Measurements from ENCODE around the gene UBE2F.
"Not testable (repeated sequence)": the region's sequence is repeated elsewhere in the genome, so short reads cannot be mapped to it uniquely, and the experiment has no call there.

UBE2F gene

GRCh38 chr2:238023608-238024007, 56.8 kb downstream of the UBE2F start:
- Histone ChIP-seq H3K27ac (ENCODE audit: low read length) (no peak overlapping the region), H3K4me1 (ENCODE audit: insufficient read depth, low read length) (peaks cover 7% of the 10 kb centered on the region; the same call in 1 of the 2 replicates), H3K4me3 (ENCODE audit: low read length) (no peak overlapping the region), H3K9ac (ENCODE audit: low read depth, low read length) (no peak overlapping the region), H3K36me3 (ENCODE audit: insufficient read depth, low read depth, low read length) (peaks cover 14% of the 10 kb centered on the region; the same call in 1 of the 2 replicates), H3K9me3 (ENCODE audit: insufficient read depth, low read depth, low read length) (no peaks in the 10 kb centered on the region), H3K27me3 (ENCODE audit: insufficient read depth, low read length) (no peaks in the 10 kb centered on the region)

- H3K4me1 ChIP-seq (ENCODE audit: insufficient read depth, low read length): peaks cover 7% of the 10 kb centered on the region; the same call in 1 of the 2 replicates
- H3K27ac ChIP-seq (ENCODE audit: low read length): no peak overlapping the region
- no peaks in the 10 kb centered on the region for H3K27me3 ChIP-seq (ENCODE audit: insufficient read depth, low read length)
- H3K9ac ChIP-seq (ENCODE audit: low read depth, low read length): no peak overlapping the region
- H3K36me3 ChIP-seq (ENCODE audit: insufficient read depth, low read depth, low read length): peaks cover 13% of the 10 kb centered on the region; the same call in 1 of the 2 replicates
- no peak overlapping the region for H3K4me3 ChIP-seq (ENCODE audit: low read length)
- no peaks in the 10 kb centered on the region for H3K9me3 ChIP-seq (ENCODE audit: insufficient read depth, low read depth, low read length)
Observed at GRCh38 chr2:238024986-238025385, 58.2 kb downstream of the UBE2F start.

GRCh38 chr2:238025741-238026360, 59.0 kb downstream of the UBE2F start:
- Histone ChIP-seq H3K9me3 (ENCODE audit: insufficient read depth, low read depth, low read length) (no peaks in the 10 kb centered on the region), H3K9ac (ENCODE audit: low read depth, low read length) (no peak overlapping the region), H3K27me3 (ENCODE audit: insufficient read depth, low read length) (no peaks in the 10 kb centered on the region), H3K36me3 (ENCODE audit: insufficient read depth, low read depth, low read length) (peaks cover 21% of the 10 kb centered on the region), H3K27ac (ENCODE audit: low read length) (no peak overlapping the region), H3K4me1 (ENCODE audit: insufficient read depth, low read length) (peaks cover 7% of the 10 kb centered on the region; the same call in 1 of the 2 replicates), H3K4me3 (ENCODE audit: low read length) (no peak overlapping the region)

- peaks cover 33% of the 10 kb centered on the region for H3K36me3 ChIP-seq (ENCODE audit: insufficient read depth, low read depth, low read length)
- no peak overlapping the region for H3K9ac ChIP-seq (ENCODE audit: low read depth, low read length)
- H3K9me3 ChIP-seq (ENCODE audit: insufficient read depth, low read depth, low read length): no peaks in the 10 kb centered on the region
- no peaks in the 10 kb centered on the region for H3K27me3 ChIP-seq (ENCODE audit: insufficient read depth, low read length)
- H3K4me3 ChIP-seq (ENCODE audit: low read length): no peak overlapping the region
- H3K4me1 ChIP-seq (ENCODE audit: insufficient read depth, low read length): peaks cover 7% of the 10 kb centered on the region; the same call in 1 of the 2 replicates
- H3K27ac ChIP-seq (ENCODE audit: low read length): no peak overlapping the region
Observed at GRCh38 chr2:238027058-238027457, 60.2 kb downstream of the UBE2F start.

GRCh38 chr2:238027591-238028415, 61.0 kb downstream of the UBE2F start:
- H3K36me3 ChIP-seq (ENCODE audit: insufficient read depth, low read depth, low read length): peaks cover 37% of the 10 kb centered on the region
- H3K9ac ChIP-seq (ENCODE audit: low read depth, low read length): no peak overlapping the region
- H3K4me1 ChIP-seq (ENCODE audit: insufficient read depth, low read length): peaks cover 7% of the 10 kb centered on the region; the same call in 1 of the 2 replicates
- no peak overlapping the region for H3K4me3 ChIP-seq (ENCODE audit: low read length)
- H3K27ac ChIP-seq (ENCODE audit: low read length): no peak overlapping the region
- no peaks in the 10 kb centered on the region for H3K9me3 ChIP-seq (ENCODE audit: insufficient read depth, low read depth, low read length)
- H3K27me3 ChIP-seq (ENCODE audit: insufficient read depth, low read length): no peaks in the 10 kb centered on the region

- no peaks in the 10 kb centered on the region for H3K27me3 ChIP-seq (ENCODE audit: insufficient read depth, low read length)
- H3K9ac ChIP-seq (ENCODE audit: low read depth, low read length): no peak overlapping the region
- H3K36me3 ChIP-seq (ENCODE audit: insufficient read depth, low read depth, low read length): peaks cover 45% of the 10 kb centered on the region
- H3K4me1 ChIP-seq (ENCODE audit: insufficient read depth, low read length): peaks cover 7% of the 10 kb centered on the region; the same call in 1 of the 2 replicates
- no peak overlapping the region for H3K4me3 ChIP-seq (ENCODE audit: low read length)
- H3K27ac ChIP-seq (ENCODE audit: low read length): no peak overlapping the region
- no peaks in the 10 kb centered on the region for H3K9me3 ChIP-seq (ENCODE audit: insufficient read depth, low read depth, low read length)
Observed at GRCh38 chr2:238029853-238030252, 63.0 kb downstream of the UBE2F start.

- Histone ChIP-seq H3K27me3 (ENCODE audit: insufficient read depth, low read length) (no peaks in the 10 kb centered on the region), H3K4me3 (ENCODE audit: low read length) (no peak overlapping the region), H3K27ac (ENCODE audit: low read length) (no peak overlapping the region), H3K36me3 (ENCODE audit: insufficient read depth, low read depth, low read length) (peaks cover 50% of the 10 kb centered on the region), H3K9ac (ENCODE audit: low read depth, low read length) (no peak overlapping the region), H3K4me1 (ENCODE audit: insufficient read depth, low read length) (peaks cover 7% of the 10 kb centered on the region; the same call in 1 of the 2 replicates), H3K9me3 (ENCODE audit: insufficient read depth, low read depth, low read length) (no peaks in the 10 kb centered on the region)
Observed at GRCh38 chr2:238030422-238031155, 63.8 kb downstream of the UBE2F start.

GRCh38 chr2:238031751-238032150, 64.9 kb downstream of the UBE2F start:
- Histone ChIP-seq H3K9ac (ENCODE audit: low read depth, low read length) (no peak overlapping the region), H3K4me1 (ENCODE audit: insufficient read depth, low read length) (peaks cover 7% of the 10 kb centered on the region; the same call in 1 of the 2 replicates), H3K9me3 (ENCODE audit: insufficient read depth, low read depth, low read length) (no peaks in the 10 kb centered on the region), H3K4me3 (ENCODE audit: low read length) (no peak overlapping the region), H3K36me3 (ENCODE audit: insufficient read depth, low read depth, low read length) (peaks cover 61% of the 10 kb centered on the region), H3K27me3 (ENCODE audit: insufficient read depth, low read length) (no peaks in the 10 kb centered on the region), H3K27ac (ENCODE audit: low read length) (no peak overlapping the region)

- H3K27ac ChIP-seq (ENCODE audit: low read length): no peak overlapping the region
- H3K27me3 ChIP-seq (ENCODE audit: insufficient read depth, low read length): no peaks in the 10 kb centered on the region
- no peak overlapping the region for H3K9ac ChIP-seq (ENCODE audit: low read depth, low read length)
- no peaks in the 10 kb centered on the region for H3K9me3 ChIP-seq (ENCODE audit: insufficient read depth, low read depth, low read length)
- peaks cover 63% of the 10 kb centered on the region for H3K36me3 ChIP-seq (ENCODE audit: insufficient read depth, low read depth, low read length)
- H3K4me3 ChIP-seq (ENCODE audit: low read length): no peak overlapping the region
- peaks cover 6% of the 10 kb centered on the region; the same call in 1 of the 2 replicates for H3K4me1 ChIP-seq (ENCODE audit: insufficient read depth, low read length)
Observed at GRCh38 chr2:238032755-238033337, 66.0 kb downstream of the UBE2F start.

- not testable (repeated sequence) for H3K4me3 ChIP-seq (ENCODE audit: low read length); H3K9ac ChIP-seq (ENCODE audit: low read depth, low read length); H3K4me1 ChIP-seq (ENCODE audit: insufficient read depth, low read length); H3K9me3 ChIP-seq (ENCODE audit: insufficient read depth, low read depth, low read length); H3K27me3 ChIP-seq (ENCODE audit: insufficient read depth, low read length); H3K27ac ChIP-seq (ENCODE audit: low read length)
- peaks cover 73% of the 10 kb centered on the region for H3K36me3 ChIP-seq (ENCODE audit: insufficient read depth, low read depth, low read length)
Observed at GRCh38 chr2:238033991-238034390, 67.2 kb downstream of the UBE2F start.

- Histone ChIP-seq H3K9ac (ENCODE audit: low read depth, low read length) (no peak overlapping the region), H3K27ac (ENCODE audit: low read length) (no peak overlapping the region), H3K27me3 (ENCODE audit: insufficient read depth, low read length) (no peaks in the 10 kb centered on the region), H3K4me1 (ENCODE audit: insufficient read depth, low read length) (no peaks in the 10 kb centered on the region), H3K36me3 (ENCODE audit: insufficient read depth, low read depth, low read length) (peaks cover 80% of the 10 kb centered on the region), H3K9me3 (ENCODE audit: insufficient read depth, low read depth, low read length) (no peaks in the 10 kb centered on the region), H3K4me3 (ENCODE audit: low read length) (no peak overlapping the region)
Observed at GRCh38 chr2:238038203-238038602, 71.4 kb downstream of the UBE2F start.
